HepG2 (cell line): ENCODE data around the gene HIF3A.

Experiments
- CBX5 ChIP-seq: sonication (generic); formaldehyde crosslinking; IDR thresholded peaks from 2 replicates; pipeline ENCODE4 v1.4.0; 2020; ENCODE audit warnings: missing genetic modification reagents, borderline replicate concordance
- CTCF ChIP-seq: sonication (generic); formaldehyde crosslinking; IDR thresholded peaks from 2 replicates; pipeline ENCODE4 v1.5.0; 2020; ENCODE audit warnings: mild to moderate bottlenecking, missing genetic modification reagents, moderate library complexity
- HDAC2 ChIP-seq: sonication (generic); formaldehyde crosslinking; IDR thresholded peaks from 2 replicates; pipeline ENCODE4 v1.4.0; 2020; ENCODE audit warnings: missing genetic modification reagents
- HMG20B ChIP-seq: conservative IDR thresholded peaks from 2 replicates; pipeline ENCODE4 v1.6.1; 2016; ENCODE audit warnings: missing genetic modification reagents, missing compliant biosample characterization
- MAFF ChIP-seq: IDR thresholded peaks from 2 replicates; pipeline ENCODE4 v1.6.1; 2011; ENCODE audit warnings: low read depth, low read length, improper control_type of control experiment
- NFKB2 ChIP-seq: sonication (generic); formaldehyde crosslinking; IDR thresholded peaks from 2 replicates; pipeline ENCODE4 v1.4.0; 2020; ENCODE audit warnings: missing genetic modification reagents, borderline replicate concordance
- POLR2A ChIP-seq, 2 experiments: IDR thresholded peaks; 2 replicates each; pipeline ENCODE4 v1.6.1; 2011; ENCODE audit warnings: low read depth in 2 of 2, low read length in 2 of 2, mild to moderate bottlenecking in 1 of 2, moderate library complexity in 1 of 2; ENCODE audit not compliant: insufficient read depth in 1 of 2
- PRDM10 ChIP-seq: sonication (generic); formaldehyde crosslinking; IDR thresholded peaks from 2 replicates; pipeline ENCODE4 v1.4.0; 2020; ENCODE audit warnings: low read depth, missing genetic modification reagents
- U2AF1 ChIP-seq: fragments of 200-400 bp; formaldehyde crosslinking; optimal IDR thresholded peaks from 2 replicates; pipeline ENCODE3; 2017; ENCODE audit warnings: mild to moderate bottlenecking, low read depth, low read length
- ZNF235 ChIP-seq: sonication (generic); formaldehyde crosslinking; IDR thresholded peaks from 2 replicates; pipeline ENCODE4 v1.8.1; 2023; ENCODE audit warnings: mild to moderate bottlenecking, missing genetic modification reagents, borderline replicate concordance
- ZSCAN20 ChIP-seq: sonication (generic); formaldehyde crosslinking; IDR thresholded peaks from 2 replicates; pipeline ENCODE4 v1.4.0; 2020; ENCODE audit warnings: missing genetic modification reagents, mild to moderate bottlenecking, borderline replicate concordance

- TF ChIP-seq HMG20B (CRISPR knock-in tag) (no peak), HDAC2 (CRISPR knock-in tag) (no peak), CTCF (CRISPR knock-in tag) (no peak), ZSCAN20 (no peak), U2AF1 (no peak), MAFF (no peak), POLR2A (IDR thresholded peaks at IDR 0.05; ENCODE audit: insufficient read depth in 1 of 2, low read depth in 2 of 2, low read length in 2 of 2) (no peak), ZNF235 (CRISPR knock-in tag) (no peak), CBX5 (CRISPR knock-in tag) (no peak), NFKB2 (CRISPR knock-in tag) (no peak), PRDM10 (CRISPR knock-in tag) (no peak)
Measured at GRCh38 chr19:46250076-46250735, 46.6 kb upstream of the HIF3A start.
